HG03442 (cell line): ENCODE measurements around the gene ARHGAP33.

Experiments used
- ATAC-seq: cut with Tn5 transposase; IDR thresholded peaks from one replicate; pipeline ENCODE4 v1.9.1; 2021; ENCODE audit warnings: mild to moderate bottlenecking, moderate library complexity; ENCODE audit not compliant: unreplicated experiment

Gene ARHGAP33

GRCh38 chr19:35739275-35740107 lies 35.9 kb upstream of the ARHGAP33 start:
- no peak for ATAC-seq

DNA sequence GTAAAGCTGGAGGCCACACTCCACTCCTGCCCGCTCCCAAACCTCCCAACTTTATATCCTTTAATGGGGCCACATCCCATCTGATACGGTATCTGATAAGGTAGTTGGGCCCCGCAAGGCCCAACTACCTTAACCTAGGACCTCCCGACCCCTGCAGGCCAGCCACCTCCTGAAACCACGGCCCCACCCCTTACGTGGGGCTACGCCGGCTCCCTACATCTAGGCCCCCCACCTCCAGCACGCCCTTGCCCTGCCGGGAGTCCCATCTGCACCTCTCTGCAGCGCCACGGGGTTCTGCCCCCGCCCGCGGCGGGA lies 35.3 kb upstream of the ARHGAP33 start:
- ATAC-seq, result peak; percentile 22

DNA sequence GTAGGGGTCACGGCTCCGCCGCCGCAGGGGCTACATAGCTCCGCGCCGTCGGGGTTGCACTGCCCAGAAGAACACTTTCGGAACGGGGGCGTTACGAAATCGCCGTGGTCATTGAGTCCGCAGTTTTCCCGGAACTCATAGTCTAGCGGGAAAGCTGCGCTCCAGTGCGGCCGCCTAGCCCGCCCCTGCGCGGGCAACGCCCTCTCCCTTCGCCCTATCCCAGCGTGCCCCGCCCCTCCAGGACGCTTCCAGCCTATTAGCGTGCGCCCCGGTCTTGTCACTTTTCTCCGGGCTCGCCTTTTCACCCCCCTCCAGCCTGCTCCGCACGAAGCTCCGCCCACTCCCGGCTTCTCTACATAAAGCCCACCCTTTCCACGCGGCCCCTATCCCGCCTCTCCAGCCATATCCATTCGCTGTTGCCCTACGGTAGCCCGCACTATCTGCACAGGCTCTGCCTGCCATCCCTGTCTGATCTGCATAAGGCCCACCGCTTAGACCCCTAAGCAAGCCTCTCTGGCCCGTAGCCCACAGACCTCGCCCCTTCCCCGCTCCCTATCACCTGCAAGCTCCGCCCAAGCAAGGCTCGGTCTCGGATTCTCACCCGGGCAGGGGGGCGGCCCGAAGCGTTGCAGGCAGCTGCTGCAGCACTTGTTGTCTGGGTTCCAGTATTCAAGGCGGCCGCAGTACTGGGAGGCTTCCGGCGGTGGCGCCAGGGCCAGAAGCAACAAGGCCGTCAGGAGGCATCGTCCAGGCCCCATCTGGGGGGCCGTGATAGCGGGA lies 34.8 kb upstream of the ARHGAP33 start:
- peak; percentile 56 for ATAC-seq

DNA sequence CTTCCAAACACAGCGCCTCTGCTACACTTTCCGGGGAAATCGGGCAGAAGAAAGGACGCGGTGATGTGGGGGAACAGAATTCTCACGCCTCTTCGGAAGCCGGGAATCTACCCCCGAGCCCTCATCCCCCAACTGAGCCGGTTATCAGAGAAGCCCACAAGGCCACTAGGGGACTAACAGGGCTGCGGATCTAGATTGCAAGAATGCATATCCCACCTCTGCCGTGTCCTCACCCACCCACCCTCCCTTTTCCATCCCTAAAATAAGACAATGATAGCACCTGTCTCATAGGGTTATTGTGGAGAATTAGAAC lies 34.2 kb upstream of the ARHGAP33 start:
- ATAC-seq, result no peak

- ATAC-seq, result no peak
These were observed 33.1 kb upstream of the ARHGAP33 start, which contains the start of gene IGFLR1 for GRCh38 chr19:35742121-35742724. Gene IGFLR1 (minus strand): TSS chr19:35742452. CDS start chr19:35741180, 1,272 bp downstream.

DNA sequence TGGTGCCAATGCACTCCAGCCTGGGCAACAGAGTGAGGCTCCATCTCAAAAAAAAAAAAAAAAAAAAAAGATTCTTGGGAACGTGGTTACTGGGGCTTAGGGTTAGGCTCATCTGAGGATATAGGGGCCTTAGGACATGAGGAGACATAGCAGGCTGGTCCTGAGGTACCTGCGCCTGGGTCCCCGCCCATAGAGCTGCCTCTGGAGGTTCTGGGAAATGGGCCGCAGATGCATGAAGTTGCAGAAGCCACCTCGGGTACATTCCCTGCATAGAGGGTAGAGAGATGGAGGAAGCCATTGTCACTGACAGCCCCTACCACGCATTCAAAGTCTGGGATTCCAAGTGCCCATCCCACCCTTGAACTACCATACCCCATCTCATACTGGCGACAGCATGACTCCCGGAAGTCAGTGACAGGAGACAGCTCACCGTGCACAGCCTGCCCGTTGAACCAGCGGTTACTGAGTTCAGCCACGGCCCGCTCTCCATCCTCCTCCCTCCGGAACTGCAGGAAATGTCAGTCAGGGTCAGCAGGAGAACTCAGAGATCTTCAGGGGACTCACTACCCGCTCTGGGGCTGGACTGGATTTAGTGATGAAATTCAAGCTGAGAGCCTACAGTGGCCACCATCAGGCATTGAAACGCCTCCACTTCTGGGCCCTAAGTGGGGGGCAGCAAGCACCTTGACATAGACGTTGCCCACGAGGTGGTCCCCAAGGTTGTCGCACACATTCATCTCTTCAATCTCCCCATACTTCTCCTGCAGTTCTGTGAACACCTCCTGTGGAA lies 31.5 kb upstream of the ARHGAP33 start:
- no peak for ATAC-seq

GRCh38 chr19:35744430-35745327 lies 30.7 kb upstream of the ARHGAP33 start:
- peak; percentile 30 for ATAC-seq

GRCh38 chr19:35745328-35746086 lies 29.9 kb upstream of the ARHGAP33 start, which contains the start of the genes PSENEN and U2AF1L4:
Gene PSENEN (plus strand): TSS chr19:35745651. CDS start chr19:35745931, 280 bp downstream.
Gene U2AF1L4 (minus strand): TSS chr19:35745418. CDS start chr19:35745391, 27 bp downstream.
- peak; percentile 39 for ATAC-seq

- no peak for ATAC-seq
These were observed 29.3 kb upstream of the ARHGAP33 start for GRCh38 chr19:35746087-35746462.

- ATAC-seq, result no peak
These were observed 28.8 kb upstream of the ARHGAP33 start for GRCh38 chr19:35746531-35746930.

GRCh38 chr19:35748106-35749020 lies 27.0 kb upstream of the ARHGAP33 start, which contains the start of gene LIN37:
Gene LIN37 (plus strand): TSS chr19:35748576. CDS start chr19:35748725, 149 bp downstream.
- peak; percentile 69 for ATAC-seq

DNA sequence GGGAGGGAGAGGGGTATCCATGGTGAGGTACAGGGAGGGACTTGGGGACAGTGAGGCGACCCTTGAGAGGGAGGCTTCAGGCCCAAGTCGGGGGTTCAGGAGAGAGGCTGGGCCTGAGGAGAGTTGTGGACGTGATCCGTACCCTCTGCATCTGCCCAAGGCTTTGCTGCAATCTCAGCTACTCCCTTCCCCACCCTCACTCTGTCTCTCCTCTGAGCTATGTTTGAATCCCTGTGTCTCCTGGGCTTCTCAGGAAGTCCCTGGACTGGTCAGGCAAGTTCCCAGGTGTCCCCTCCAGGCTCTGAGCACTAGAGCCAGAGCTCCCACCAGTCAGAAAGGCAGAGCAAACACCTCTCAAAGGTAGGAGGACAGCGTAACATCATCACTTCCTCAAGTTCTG lies 25.2 kb upstream of the ARHGAP33 start:
- ATAC-seq, result no peak

GRCh38 chr19:35751839-35752745 lies 23.3 kb upstream of the ARHGAP33 start:
- no peak for ATAC-seq

GRCh38 chr19:35752746-35753350 lies 22.5 kb upstream of the ARHGAP33 start:
- no peak for ATAC-seq

DNA sequence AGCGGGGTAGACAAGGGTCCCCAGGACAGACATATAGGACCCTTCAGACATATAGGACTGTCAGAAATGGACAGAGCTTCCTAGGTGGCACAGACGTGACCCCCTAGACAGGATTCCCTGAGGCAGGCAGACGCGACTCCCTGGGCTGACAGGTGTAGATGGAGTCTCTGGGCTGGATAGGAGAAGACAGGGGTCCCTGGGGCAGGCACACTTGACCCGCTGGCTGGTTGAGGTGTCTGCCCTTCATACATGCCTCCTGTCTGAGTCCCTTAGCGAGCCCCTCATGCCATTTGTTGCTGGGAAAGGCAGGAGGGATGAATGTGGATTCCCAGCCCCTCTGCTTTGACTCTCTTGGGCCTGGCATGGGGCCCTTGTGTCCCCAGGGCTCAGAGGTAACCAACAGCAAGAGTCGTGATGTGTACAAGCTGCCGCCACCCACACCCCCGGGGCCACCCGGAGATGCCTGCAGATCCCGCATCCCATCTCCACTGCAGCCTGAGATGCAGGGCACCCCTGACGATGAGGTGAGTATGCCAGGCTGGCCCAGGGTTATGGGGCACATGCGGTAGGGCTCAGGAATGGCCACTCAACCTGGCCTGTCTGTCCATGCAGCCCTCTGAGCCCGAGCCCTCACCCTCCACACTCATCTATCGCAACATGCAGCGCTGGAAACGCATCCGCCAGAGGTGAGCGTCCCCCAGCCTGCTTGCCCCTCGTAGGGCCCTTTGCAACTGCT lies 21.6 kb upstream of the ARHGAP33 start:
- no peak for ATAC-seq
